AG04450 (cell line): ENCODE measurements around the gene ADAM8. TPM values are rescaled to one million over a fixed set of nuclear protein-coding genes. Genes with fewer than 3 reads are reported as not detected.

Source experiments
- CTCF ChIA-PET: fragments of 300-600, 350-600 bp; formaldehyde crosslinking; extraction: SDS; loops from one replicate; lab custom pipeline; 2022; ENCODE audit warnings: antibody characterized with exemption, inconsistent platforms; lab: Charles Lee
- POLR2A ChIA-PET: fragments of 350-600 bp; formaldehyde crosslinking; extraction: SDS; loops from one replicate; lab custom pipeline; 2021; ENCODE audit warnings: antibody characterized with exemption, inconsistent platforms; lab: Yijun Ruan, JAX
- DNase-seq: peaks from one replicate; pipeline ENCODE4 v3.0.0-alpha.2; 2011; ENCODE audit warnings: low read depth, low spot score
- H3K27ac ChIP-seq: one replicate; pipeline ENCODE4 v1.5.1; 2012; ENCODE audit warnings: low read depth, low read length, control low read depth
- H3K27me3 ChIP-seq: one replicate; pipeline ENCODE4 v1.6.0; 2012; ENCODE audit warnings: low read length; ENCODE audit not compliant: control insufficient read depth, insufficient read depth
- H3K4me3 ChIP-seq: 2 replicates; pipeline ENCODE4 v1.5.1; 2011; ENCODE audit warnings: mild to moderate bottlenecking, low read depth, low read length, control low read depth
- H3K9me3 ChIP-seq: 2 replicates; pipeline ENCODE4 v1.5.1; 2012; ENCODE audit warnings: low read length; ENCODE audit not compliant: control insufficient read depth, insufficient read depth
- polyA plus RNA-seq: library from polyadenylated mRNA; depleted of rRNA; stranded (reverse); fragments of >200 nt; gene quantifications from 2 replicates; pipeline ENCODE4 v1.2.3, GENCODE V29; 2011
- TF ChIP-seq, protein P1 (sequence below): IDR thresholded peaks from 2 replicates; pipeline ENCODE4 v1.5.1; 2011; ENCODE audit warnings: low read depth, low read length, control low read depth, inconsistent platforms

Gene ADAM8
- polyA plus RNA-seq, 1 experiment: 0.25 TPM

- no peak for DNase-seq
- TF ChIP-seq, protein P1, sequence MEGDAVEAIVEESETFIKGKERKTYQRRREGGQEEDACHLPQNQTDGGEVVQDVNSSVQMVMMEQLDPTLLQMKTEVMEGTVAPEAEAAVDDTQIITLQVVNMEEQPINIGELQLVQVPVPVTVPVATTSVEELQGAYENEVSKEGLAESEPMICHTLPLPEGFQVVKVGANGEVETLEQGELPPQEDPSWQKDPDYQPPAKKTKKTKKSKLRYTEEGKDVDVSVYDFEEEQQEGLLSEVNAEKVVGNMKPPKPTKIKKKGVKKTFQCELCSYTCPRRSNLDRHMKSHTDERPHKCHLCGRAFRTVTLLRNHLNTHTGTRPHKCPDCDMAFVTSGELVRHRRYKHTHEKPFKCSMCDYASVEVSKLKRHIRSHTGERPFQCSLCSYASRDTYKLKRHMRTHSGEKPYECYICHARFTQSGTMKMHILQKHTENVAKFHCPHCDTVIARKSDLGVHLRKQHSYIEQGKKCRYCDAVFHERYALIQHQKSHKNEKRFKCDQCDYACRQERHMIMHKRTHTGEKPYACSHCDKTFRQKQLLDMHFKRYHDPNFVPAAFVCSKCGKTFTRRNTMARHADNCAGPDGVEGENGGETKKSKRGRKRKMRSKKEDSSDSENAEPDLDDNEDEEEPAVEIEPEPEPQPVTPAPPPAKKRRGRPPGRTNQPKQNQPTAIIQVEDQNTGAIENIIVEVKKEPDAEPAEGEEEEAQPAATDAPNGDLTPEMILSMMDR: no peak
- ChIA-PET CTCF (no interaction called here), POLR2A (no interaction called here)
- H3K27ac ChIP-seq: no peak overlapping the region
- H3K9me3 ChIP-seq: peaks cover 3% of the 10 kb centered on the region; the same call in 1 of the 2 replicates
- peaks cover 57% of the 10 kb centered on the region for H3K27me3 ChIP-seq
- H3K4me3 ChIP-seq: no peak overlapping the region
These were observed 45.3 kb downstream of the ADAM8 start for GRCh38 chr10:133231244-133231945.

DNA sequence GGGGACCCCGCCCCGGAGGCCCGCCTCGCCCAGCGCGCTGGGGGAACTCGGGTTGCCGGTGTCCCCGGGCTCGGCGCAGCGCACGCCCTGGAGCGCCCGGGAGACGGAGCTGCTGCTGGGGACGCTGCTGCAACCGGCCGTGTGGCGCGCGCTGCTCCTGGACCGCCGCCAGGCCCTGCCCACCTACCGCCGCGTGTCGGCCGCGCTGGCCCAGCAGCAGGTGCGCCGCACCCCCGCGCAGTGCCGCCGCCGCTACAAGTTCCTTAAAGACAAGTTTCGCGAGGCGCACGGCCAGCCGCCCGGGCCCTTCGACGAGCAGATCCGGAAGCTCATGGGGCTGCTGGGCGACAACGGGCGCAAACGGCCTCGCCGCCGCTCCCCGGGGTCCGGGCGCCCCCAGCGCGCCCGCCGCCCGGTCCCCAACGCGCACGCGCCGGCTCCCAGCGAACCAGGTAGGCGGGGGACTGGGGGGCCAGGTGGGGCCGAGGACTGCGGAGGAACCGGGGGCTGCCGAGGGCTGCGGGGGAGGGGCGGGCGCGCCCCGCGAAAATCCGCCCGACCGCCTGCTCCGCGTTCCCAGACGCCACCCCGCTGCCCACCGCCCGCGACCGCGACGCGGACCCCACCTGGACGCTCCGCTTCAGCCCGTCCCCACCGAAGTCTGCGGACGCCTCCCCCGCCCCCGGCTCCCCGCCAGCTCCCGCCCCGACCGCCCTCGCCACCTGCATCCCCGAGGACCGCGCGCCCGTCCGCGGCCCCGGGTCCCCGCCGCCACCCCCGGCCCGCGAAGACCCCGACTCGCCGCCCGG is 46.1 kb downstream of the ADAM8 start:
- TF ChIP-seq, protein P1: no peak
- no peak overlapping the region for H3K27ac ChIP-seq
- CTCF ChIA-PET: no interaction called here
- no peak overlapping the region for H3K4me3 ChIP-seq
- H3K9me3 ChIP-seq: peaks cover 2% of the 10 kb centered on the region; the same call in 1 of the 2 replicates
- peaks cover 49% of the 10 kb centered on the region for H3K27me3 ChIP-seq
- POLR2A ChIA-PET: no interaction called here
- DNase-seq: no peak

- Histone ChIP-seq H3K4me3 (no peak within 1 kb of the TSS), H3K27me3 (peaks cover 43% of the 10 kb centered on the region), H3K27ac (no peak within 1 kb of the TSS), H3K9me3 (peaks cover 4% of the 10 kb centered on the region; the same call in 1 of the 2 replicates)
- no peak for DNase-seq
- POLR2A ChIA-PET: no interaction called here
- CTCF ChIA-PET: no interaction called here
- TF ChIP-seq, protein P1: no peak
These were observed 46.7 kb downstream of the ADAM8 start, which contains the start of gene UTF1 for GRCh38 chr10:133230044-133230361. Gene UTF1, plus strand, starts transcription at chr10:133230217. Its CDS starts 72 bp downstream, at chr10:133230289.

DNA sequence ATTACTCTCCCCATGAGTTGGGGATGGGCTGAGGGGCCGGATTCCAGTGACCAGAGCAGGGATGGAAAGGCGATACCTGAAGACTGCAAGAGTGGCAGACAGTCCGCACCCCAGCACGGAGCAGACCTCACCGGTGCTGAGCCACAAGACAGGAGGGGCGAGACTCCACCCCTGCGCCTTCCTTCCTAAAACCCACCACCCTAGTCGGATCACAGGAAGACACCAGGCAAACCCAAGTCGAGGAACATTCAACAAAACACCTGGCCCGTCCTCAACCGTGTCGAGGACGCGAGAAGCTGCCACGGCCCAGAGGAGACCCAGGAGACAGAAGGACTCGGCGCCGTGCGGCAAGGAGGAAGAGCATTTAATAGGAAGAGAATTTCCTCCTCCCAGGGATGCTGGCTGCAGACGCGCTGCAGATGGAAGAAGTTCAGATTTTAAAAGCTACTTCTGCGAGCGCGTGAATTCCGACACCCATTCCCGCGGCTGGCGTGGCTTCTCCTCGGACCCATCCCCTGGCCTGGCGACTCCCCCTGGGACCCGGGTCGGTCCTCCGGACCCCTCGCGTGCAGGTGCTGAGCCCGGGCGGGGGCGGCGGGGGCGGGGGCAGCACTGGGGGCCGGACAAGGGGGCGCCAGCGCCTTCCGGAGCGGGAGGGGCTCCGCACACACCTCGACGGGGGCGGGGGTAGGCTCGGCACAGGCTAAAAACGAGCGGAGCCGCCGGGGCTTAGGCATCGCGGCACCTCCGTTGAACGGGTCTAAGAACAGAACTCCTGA is 47.2 kb downstream of the ADAM8 start:
- H3K4me3 ChIP-seq: no peak overlapping the region
- TF ChIP-seq, protein P1: no peak
- H3K9me3 ChIP-seq: peaks cover 4% of the 10 kb centered on the region; the same call in 1 of the 2 replicates
- H3K27me3 ChIP-seq: peaks cover 44% of the 10 kb centered on the region
- H3K27ac ChIP-seq: no peak overlapping the region
- POLR2A ChIA-PET: no interaction called here
- CTCF ChIA-PET: no interaction called here
- no peak for DNase-seq
